ENCODE measurements around the gene ATP2A3.

The ATP2A3 gene

DNA sequence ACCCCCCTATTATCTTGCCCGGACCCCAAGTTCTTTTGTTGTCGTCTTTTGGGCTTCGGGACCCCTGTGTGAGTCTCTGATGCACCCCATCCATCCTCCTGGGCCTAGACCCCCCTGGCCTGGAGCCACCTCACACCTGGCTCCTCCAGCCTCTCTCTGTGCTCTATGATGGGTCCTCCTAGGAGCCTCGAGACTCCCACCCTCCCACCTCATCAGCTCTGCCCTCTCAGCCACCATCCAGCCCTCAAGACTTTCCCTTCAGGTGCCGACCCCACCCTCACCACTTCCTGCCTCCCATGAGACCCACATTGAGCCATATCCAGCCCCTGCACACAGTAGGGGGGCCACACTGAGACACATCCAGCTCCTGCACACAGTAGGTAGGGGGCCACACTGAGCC is 8.7 kb upstream of the ATP2A3 start:
- DNase-seq (ENCODE audit: low read depth): no peak

GRCh38 chr17:3972281-3972731 is 8.1 kb upstream of the ATP2A3 start:
- DNase-seq (ENCODE audit: low read depth): no peak

DNA sequence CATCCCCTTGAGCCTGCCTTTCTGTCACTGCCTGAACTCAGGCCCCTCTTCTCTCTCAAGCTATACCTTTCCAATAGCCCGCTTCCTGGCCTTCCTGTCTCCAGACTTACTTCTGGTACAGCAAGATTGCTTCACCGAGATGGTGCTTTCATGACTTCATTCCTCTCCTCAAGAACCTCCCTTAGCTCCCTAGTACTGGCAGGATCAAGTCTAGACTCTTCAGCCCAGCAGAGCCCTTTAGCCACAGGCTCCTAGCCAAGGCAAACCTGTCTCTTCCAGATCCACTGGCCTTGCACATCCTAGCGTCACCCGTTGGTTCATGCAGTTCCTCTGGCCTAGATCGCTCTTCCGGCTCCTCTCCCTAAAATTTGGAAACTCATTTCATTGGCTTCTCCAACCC is 6.4 kb upstream of the ATP2A3 start:
- DNase-seq (ENCODE audit: low read depth): no peak

DNA sequence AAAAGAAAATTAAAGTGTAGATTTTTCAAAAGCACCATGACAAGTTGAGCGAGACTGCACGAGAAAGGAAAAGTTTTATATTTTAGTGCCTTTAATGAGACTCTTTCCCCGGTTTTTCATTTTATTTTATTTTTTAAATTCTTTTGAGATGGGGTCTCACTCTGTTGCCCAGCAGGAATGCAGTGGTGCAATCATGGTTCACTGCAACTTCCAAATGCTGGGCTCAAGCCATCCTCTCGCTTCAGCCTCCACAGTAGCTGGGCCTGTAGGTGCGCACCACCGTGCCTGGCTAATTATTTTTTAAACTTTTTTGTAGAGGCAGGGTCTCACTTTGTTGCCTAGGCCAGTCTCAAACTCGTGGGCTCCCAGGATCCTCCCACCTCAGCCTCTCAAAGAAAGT is 5.7 kb upstream of the ATP2A3 start:
- no peak for DNase-seq (ENCODE audit: low read depth)

DNA sequence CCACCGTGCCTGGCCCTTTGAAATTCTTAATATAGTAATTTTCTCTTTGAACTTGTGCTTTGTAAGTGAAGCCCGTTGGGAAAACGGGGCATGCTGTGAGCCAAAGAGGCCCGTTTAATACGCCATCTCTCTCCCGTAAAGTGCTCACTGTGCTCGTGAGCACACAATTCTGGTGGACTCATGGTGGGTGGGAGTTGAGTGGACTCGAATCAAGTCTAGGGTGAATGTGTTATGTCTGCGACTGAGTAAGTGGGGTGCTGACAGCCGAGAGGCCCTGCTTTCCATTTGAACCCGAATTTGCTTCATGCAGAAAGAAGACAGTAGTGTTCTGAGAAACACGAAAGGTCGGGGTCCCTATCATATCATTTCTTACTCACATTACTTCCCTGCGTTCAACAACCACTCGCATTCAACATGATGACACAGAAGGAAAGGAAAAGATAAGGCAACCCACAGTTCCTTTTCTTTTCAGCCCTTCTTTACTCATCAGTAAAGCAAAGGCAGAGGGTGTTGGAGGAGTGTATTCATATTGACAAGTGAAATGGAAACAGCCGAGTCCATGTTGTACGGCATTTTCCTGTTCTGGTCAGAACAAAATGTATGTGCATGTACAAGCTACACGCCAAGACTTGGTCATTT is 4.8 kb upstream of the ATP2A3 start:
- DNase-seq (ENCODE audit: low read depth): no peak

DNA sequence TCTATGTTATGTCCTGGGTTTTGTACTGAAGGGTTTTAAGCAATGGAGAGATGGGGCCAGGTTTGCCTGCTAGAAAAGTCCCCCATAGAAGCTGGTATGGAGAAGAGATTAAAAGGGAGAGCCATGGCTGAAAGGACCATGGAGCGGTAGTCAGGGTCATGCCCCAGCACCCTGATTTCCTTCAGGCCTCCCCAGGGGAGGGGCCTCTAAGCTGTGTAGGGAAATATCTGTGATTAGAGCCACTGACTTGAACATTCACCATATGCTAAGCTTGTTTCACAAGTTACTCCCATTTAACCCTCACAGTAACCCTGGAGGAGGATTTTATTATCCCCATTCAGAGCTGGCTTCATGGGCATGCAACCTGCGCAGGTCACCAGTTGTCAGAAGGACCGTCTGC is 3.8 kb upstream of the ATP2A3 start:
- DNase-seq (ENCODE audit: low read depth): no peak

DNA sequence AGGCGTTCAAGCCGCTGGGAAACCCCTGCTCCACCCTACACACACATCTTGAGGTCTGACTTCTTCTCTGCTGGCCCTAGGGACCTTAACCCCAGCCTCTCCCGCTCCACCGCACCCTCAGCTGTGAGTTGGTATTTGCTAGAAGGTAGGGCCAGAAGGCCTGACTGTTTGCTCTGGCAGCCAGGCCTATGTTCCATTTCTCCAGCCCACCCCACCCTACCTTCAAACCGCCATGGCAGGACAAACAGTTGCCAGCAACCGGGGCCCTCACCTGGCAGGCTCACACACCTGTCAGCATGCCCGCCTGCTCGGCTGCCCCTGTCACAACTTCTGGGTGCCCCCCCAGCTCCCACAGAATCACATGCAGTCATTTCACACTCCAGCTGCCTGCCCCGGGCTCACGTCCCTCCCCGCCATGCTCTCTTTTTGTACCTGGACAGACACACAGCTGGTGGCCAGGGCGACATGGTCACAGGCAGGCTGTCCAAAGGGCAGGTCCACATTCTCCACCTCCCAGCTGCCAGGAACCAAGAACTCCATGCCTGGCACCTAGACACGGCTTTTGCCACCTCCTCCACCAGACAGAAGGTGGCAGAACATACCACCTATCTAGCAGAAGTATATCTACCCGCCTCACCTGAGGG is 2.6 kb upstream of the ATP2A3 start:
- DNase-seq (ENCODE audit: low read depth): no peak

- peak; percentile 42 for DNase-seq (ENCODE audit: low read depth)
Measured at GRCh38 chr17:3965118-3965800, 1.0 kb upstream of the ATP2A3 start.

- DNase-seq (ENCODE audit: low read depth): peak; percentile 41
Measured at GRCh38 chr17:3963237-3964201, 718 bp downstream of the ATP2A3 start.

GRCh38 chr17:3962965-3963236 is 1.3 kb downstream of the ATP2A3 start:
- DNase-seq (ENCODE audit: low read depth): no peak

DNA sequence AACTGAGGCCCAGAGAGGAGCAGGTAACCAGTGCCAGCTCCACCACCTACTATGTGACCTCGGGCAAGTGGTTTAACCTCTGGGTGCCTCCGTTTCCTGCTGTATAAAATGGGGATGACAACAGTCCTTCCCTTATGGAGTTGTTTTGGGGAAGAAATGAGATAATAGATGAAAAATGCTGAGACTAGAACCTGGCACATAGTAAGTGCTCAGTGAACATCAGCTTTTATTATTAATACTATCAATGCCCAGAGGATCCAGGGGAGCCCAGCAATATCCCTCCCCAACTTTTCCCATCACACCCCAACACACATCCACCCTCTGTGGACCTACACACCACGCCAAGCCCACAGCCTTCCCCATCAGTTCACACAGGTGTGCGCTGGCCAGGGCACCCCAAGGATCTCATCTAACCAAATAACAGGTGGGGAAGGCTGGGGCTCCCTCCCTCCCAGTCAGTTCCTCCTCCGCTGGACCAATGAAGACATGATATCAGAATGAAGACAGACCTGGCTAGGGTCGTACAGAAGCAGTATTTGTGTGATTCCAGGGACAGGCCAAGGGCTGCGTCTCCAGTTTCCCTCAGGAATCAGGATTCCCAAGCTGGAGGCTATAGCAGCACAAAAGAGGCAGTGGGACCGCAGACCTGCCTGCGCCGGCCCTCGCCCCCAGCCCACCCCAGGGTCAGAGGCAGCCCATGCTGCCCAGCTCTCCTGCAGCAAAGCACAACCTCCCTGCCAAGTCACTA is 1.8 kb downstream of the ATP2A3 start:
- no peak for DNase-seq (ENCODE audit: low read depth)

- no peak for DNase-seq (ENCODE audit: low read depth)
Measured at GRCh38 chr17:3961564-3962047, 2.6 kb downstream of the ATP2A3 start.

- DNase-seq (ENCODE audit: low read depth): no peak
Measured at GRCh38 chr17:3960764-3961163, 3.5 kb downstream of the ATP2A3 start.

DNA sequence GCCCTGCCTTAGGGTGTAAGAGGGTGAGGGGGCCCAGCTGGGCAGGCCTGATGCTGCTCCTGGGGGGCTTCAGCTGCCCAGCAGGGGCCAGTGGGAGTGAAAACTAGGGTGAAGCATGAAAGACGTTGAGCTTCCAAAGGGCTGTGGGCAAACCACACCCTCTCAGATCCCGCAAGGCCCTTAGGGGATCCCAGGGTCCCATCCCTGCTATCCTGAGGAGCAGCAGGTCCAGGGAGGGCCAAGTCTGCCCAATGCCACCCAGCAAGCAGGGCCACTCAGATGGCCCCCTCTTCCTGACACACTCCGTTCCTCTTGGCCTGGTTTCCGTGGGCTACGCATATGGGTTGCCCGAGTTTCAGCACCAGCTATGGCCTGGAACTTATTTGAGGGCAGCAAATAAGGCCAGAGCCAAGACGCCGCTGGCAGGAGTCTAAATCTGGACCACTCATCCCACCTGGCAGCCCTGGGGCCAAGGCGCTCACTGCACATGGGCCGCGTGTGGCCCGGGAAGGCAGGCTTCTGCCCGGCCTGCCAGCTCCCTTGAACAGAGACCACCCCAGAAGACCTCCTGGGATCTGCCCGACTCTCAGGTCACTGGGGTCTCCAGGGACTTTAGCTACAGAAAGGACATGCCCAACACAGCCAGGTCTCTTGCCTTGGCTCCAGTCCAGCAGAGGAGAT is 4.2 kb downstream of the ATP2A3 start:
- no peak for DNase-seq (ENCODE audit: low read depth)

GRCh38 chr17:3959295-3959899 is 4.8 kb downstream of the ATP2A3 start:
- DNase-seq (ENCODE audit: low read depth): no peak

GRCh38 chr17:3957735-3958599 is 6.3 kb downstream of the ATP2A3 start:
- no peak for DNase-seq (ENCODE audit: low read depth)

- DNase-seq (ENCODE audit: low read depth): no peak
Measured at GRCh38 chr17:3956983-3957382, 7.3 kb downstream of the ATP2A3 start.

GRCh38 chr17:3956327-3956957 is 7.8 kb downstream of the ATP2A3 start:
- DNase-seq (ENCODE audit: low read depth): no peak

- DNase-seq (ENCODE audit: low read depth): no peak
Measured at GRCh38 chr17:3955673-3955988, 8.6 kb downstream of the ATP2A3 start.

All from stimulated activated CD8-positive, alpha-beta memory T cell treated with anti-CD3 and anti-CD28 coated beads, Interleukin-12 subunit alpha, Interleukin-12 subunit beta, amount 100 ng/mL, for 4 hours (primary cell).